ENCODE measurements around the gene LCE7A. TPM values are rescaled to one million over a fixed set of nuclear protein-coding genes. Genes with fewer than 3 reads are reported as not detected.

Gene LCE7A
- total and polyA plus RNA-seq, 10 of the 15 experiments (the other 5 are each of a cell fraction or from before 2014, with no cell fraction given): not detected

DNA sequence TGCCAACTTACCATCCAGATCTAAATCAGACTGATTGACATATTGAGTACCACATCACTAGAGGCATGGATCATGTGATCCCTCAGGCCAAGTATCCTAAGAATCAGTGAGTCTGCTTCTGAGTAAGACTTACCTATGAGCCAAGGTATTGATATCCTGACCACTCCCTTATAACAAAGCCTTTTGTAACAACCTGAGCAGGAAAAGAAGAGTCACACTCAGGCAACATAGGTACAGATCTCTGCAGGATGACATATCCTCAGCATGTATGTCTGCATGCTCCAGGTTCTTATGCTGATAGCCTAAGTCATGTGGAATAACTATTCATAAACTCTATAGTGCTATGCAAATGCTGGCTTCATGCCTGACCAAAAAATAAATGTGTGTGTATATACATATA lies 34.8 kb upstream of the LCE7A start:
- intact Hi-C loops (cut with micrococcal nuclease; ENCODE audit: unreplicated experiment) (no loop called here), in situ Hi-C loops (cut with MboI) (no loop called here)
- no TSS peak for BruUV-seq (replicated peaks)
- DNase-seq (ENCODE audit: low read depth, low spot score): no peak
- POLR2A ChIA-PET: no interaction called here
- Histone ChIP-seq H3K4me3 (no peak overlapping the region), H2AFZ (ENCODE audit: control insufficient read depth, low read depth, low read length) (no peak overlapping the region), H3K79me2 (ENCODE audit: control insufficient read depth, insufficient read depth, low read length) (no peaks in the 10 kb centered on the region), H3K36me3 (ENCODE audit: control insufficient read depth in 2 of 2, insufficient read depth in 2 of 2, low read length in 1 of 2) (no peaks in the 10 kb centered on the region), H3K27me3 (replicated peaks in 1 of 2; ENCODE audit: control insufficient read depth in 2 of 2, insufficient read depth in 2 of 2, low read length in 1 of 2) (no peaks in the 10 kb centered on the region), H3K4me1 (ENCODE audit: control insufficient read depth, insufficient read depth, low read length) (no peaks in the 10 kb centered on the region; the same call in 1 of the 2 replicates), H4K20me1 (ENCODE audit: control insufficient read depth, insufficient read depth) (no peaks in the 10 kb centered on the region), H3K4me2 (ENCODE audit: control insufficient read depth, insufficient read depth) (no peak overlapping the region), H3K27ac (ENCODE audit: control insufficient read depth, insufficient read depth) (no peak overlapping the region), H3K9ac (ENCODE audit: control insufficient read depth, insufficient read depth, low read length) (no peak overlapping the region), H3K9me3 (replicated peaks; ENCODE audit: control insufficient read depth, insufficient read depth, low read length) (no peaks in the 10 kb centered on the region)
- CTCF ChIA-PET: no interaction called here
- SMC1A ChIA-PET (ENCODE audit: uncharacterized antibody, unreplicated experiment): no interaction called here
- no peak for TF ChIP-seq RELA (IDR thresholded peaks at IDR 0.05; ENCODE audit: borderline replicate concordance, partially characterized antibody)
- TF ChIP-seq MYB (IDR thresholded peaks at IDR 0.05; ENCODE audit: borderline replicate concordance, low read depth, low read length): no peak
- TF ChIP-seq BMI1 (IDR thresholded peaks at IDR 0.05; ENCODE audit: borderline replicate concordance): no peak
- TF ChIP-seq JUND (IDR thresholded peaks at IDR 0.05; ENCODE audit: low read depth, low read length): no peak
- TF ChIP-seq NFYA (IDR thresholded peaks at IDR 0.05; ENCODE audit: borderline replicate concordance, low read depth, low read length): no peak
- no peak for TF ChIP-seq YY1 (IDR thresholded peaks at IDR 0.05; ENCODE audit: low read depth, low read length)
- TF ChIP-seq, protein P1, sequence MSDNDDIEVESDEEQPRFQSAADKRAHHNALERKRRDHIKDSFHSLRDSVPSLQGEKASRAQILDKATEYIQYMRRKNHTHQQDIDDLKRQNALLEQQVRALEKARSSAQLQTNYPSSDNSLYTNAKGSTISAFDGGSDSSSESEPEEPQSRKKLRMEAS (IDR thresholded peaks at IDR 0.05; ENCODE audit: low read depth, low read length): no peak
- RAD21 ChIA-PET (ENCODE audit: unreplicated experiment): no interaction called here
- no peak for FAIRE-seq
- no peak for ATAC-seq

DNA sequence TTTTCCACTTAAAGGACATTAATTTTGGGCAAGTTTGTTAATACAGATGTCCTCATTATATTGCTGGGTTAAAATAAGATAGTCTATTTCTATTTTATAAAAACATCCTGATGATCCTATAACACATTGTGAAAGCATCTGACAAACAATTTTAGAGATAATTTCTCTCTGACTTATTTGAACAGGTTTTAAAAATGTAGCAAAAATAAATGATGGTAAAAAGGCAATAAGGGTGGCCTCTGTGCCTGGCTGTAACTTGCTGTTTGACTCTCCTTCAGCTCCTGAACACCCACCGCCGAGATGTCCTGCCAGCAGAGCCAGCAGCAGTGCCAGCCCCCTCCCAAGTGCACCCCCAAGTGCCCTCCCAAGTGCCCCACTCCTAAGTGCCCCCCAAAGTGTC lies 32.6 kb upstream of the LCE7A start, which contains the start of gene LCE1A:
LCE1A (plus strand) TSS at position 301 of the 400 bp plus-strand sequence; CDS start at position 301, 0 bp downstream.
- no peaks in the 10 kb centered on the region for H4K20me1 ChIP-seq (ENCODE audit: control insufficient read depth, insufficient read depth)
- H3K27ac ChIP-seq (ENCODE audit: control insufficient read depth, insufficient read depth): no peak within 1 kb of the TSS
- H3K27me3 ChIP-seq (replicated peaks in 1 of 2; ENCODE audit: control insufficient read depth in 2 of 2, insufficient read depth in 2 of 2, low read length in 1 of 2): no peaks in the 10 kb centered on the region
- H3K4me3 ChIP-seq: no peak within 1 kb of the TSS
- no peak for ATAC-seq
- ChIA-PET CTCF (interaction anchor here (0.6 kb wide), 1 partner anchor 138 kb away, joined by 3 read pairs; no protein-coding TSS in a partner anchor), RAD21 (ENCODE audit: unreplicated experiment) (no interaction called here), POLR2A (no interaction called here), SMC1A (ENCODE audit: uncharacterized antibody, unreplicated experiment) (no interaction called here)
- intact Hi-C loops (cut with micrococcal nuclease; ENCODE audit: unreplicated experiment): no loop called here
- in situ Hi-C loops (cut with MboI): no loop called here
- no peaks in the 10 kb centered on the region for H3K36me3 ChIP-seq (ENCODE audit: control insufficient read depth in 2 of 2, insufficient read depth in 2 of 2, low read length in 1 of 2)
- H3K9ac ChIP-seq (ENCODE audit: control insufficient read depth, insufficient read depth, low read length): no peak within 1 kb of the TSS
- no peak for FAIRE-seq
- no TSS peak for BruUV-seq (replicated peaks)
- WGBS (ENCODE audit: insufficient coverage, insufficient replicate concordance, low lambda C conversion rate, missing lambda C conversion rate): 3% methylated on average over 2 of the region's 2 CpGs
- DNase-seq (ENCODE audit: low read depth, low spot score): no peak
- H3K9me3 ChIP-seq (replicated peaks; ENCODE audit: control insufficient read depth, insufficient read depth, low read length): no peaks in the 10 kb centered on the region
- H3K79me2 ChIP-seq (ENCODE audit: control insufficient read depth, insufficient read depth, low read length): no peaks in the 10 kb centered on the region
- H3K4me2 ChIP-seq (ENCODE audit: control insufficient read depth, insufficient read depth): no peak within 1 kb of the TSS
- no peak within 1 kb of the TSS for H2AFZ ChIP-seq (ENCODE audit: control insufficient read depth, low read depth, low read length)
- H3K4me1 ChIP-seq (ENCODE audit: control insufficient read depth, insufficient read depth, low read length): no peaks in the 10 kb centered on the region
- TF ChIP-seq MEF2A (IDR thresholded peaks at IDR 0.05; ENCODE audit: insufficient read depth, low read depth, low read length): no peak
- no peak for TF ChIP-seq TAF1 (IDR thresholded peaks at IDR 0.05; ENCODE audit: borderline replicate concordance, low read depth, low read length)
- TF ChIP-seq, protein P2, sequence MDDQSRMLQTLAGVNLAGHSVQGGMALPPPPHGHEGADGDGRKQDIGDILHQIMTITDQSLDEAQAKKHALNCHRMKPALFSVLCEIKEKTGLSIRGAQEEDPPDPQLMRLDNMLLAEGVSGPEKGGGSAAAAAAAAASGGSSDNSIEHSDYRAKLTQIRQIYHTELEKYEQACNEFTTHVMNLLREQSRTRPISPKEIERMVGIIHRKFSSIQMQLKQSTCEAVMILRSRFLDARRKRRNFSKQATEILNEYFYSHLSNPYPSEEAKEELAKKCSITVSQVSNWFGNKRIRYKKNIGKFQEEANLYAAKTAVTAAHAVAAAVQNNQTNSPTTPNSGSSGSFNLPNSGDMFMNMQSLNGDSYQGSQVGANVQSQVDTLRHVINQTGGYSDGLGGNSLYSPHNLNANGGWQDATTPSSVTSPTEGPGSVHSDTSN (IDR thresholded peaks at IDR 0.05; ENCODE audit: insufficient replicate concordance, low read depth, low read length): no peak
- no peak for TF ChIP-seq ETV6 (conservative IDR thresholded peaks at IDR 0.05 in 1 of 2, IDR thresholded peaks at IDR 0.05 in 1 of 2; ENCODE audit: borderline replicate concordance in 1 of 2, low read depth in 1 of 2)
- TF ChIP-seq TARDBP (IDR thresholded peaks at IDR 0.05; ENCODE audit: borderline replicate concordance): no peak
- TF ChIP-seq, protein P3, sequence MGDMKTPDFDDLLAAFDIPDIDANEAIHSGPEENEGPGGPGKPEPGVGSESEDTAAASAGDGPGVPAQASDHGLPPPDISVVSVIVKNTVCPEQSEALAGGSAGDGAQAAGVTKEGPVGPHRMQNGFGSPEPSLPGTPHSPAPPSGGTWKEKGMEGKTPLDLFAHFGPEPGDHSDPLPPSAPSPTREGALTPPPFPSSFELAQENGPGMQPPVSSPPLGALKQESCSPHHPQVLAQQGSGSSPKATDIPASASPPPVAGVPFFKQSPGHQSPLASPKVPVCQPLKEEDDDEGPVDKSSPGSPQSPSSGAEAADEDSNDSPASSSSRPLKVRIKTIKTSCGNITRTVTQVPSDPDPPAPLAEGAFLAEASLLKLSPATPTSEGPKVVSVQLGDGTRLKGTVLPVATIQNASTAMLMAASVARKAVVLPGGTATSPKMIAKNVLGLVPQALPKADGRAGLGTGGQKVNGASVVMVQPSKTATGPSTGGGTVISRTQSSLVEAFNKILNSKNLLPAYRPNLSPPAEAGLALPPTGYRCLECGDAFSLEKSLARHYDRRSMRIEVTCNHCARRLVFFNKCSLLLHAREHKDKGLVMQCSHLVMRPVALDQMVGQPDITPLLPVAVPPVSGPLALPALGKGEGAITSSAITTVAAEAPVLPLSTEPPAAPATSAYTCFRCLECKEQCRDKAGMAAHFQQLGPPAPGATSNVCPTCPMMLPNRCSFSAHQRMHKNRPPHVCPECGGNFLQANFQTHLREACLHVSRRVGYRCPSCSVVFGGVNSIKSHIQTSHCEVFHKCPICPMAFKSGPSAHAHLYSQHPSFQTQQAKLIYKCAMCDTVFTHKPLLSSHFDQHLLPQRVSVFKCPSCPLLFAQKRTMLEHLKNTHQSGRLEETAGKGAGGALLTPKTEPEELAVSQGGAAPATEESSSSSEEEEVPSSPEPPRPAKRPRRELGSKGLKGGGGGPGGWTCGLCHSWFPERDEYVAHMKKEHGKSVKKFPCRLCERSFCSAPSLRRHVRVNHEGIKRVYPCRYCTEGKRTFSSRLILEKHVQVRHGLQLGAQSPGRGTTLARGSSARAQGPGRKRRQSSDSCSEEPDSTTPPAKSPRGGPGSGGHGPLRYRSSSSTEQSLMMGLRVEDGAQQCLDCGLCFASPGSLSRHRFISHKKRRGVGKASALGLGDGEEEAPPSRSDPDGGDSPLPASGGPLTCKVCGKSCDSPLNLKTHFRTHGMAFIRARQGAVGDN (IDR thresholded peaks at IDR 0.05): no peak
- TF ChIP-seq RFX5 (IDR thresholded peaks at IDR 0.05; ENCODE audit: low read depth, low read length): no peak
